ENCODE results near the gene GORASP1.

Gene GORASP1

DNA sequence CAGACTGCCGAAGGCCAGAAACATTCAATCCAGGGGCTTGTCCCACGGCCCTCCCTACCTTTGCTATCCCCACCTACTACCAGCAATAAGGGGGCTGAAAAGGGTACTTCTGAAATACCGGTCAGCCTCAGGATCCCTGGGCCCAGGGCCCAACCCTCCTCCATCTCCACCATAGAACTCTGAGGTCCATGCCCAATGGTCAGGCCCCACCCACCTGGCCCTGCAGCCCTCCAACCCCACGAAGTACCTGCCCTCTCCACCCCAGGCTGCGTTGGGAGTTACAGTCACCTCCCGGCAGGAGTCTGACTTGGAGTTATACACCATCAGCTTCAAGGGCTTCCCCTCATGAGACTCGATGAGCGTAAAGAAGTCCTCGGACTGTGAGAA, 6.9 kb downstream of the GORASP1 start:
- TF ChIP-seq ZNF133 (tag by site-specific recombination; IDR thresholded peaks at IDR 0.05) (no peak), ZNF10 (tag by site-specific recombination; IDR thresholded peaks at IDR 0.05) (no peak), ZNF830 (tag by site-specific recombination; IDR thresholded peaks at IDR 0.05; ENCODE audit: low read depth) (no peak), GLI4 (tag by site-specific recombination; IDR thresholded peaks at IDR 0.05) (no peak), ZNF624 (tag by site-specific recombination; IDR thresholded peaks at IDR 0.05) (no peak), ZNF112 (tag by site-specific recombination; IDR thresholded peaks at IDR 0.05) (no peak), GFI1B (tag by site-specific recombination; IDR thresholded peaks at IDR 0.05) (no peak), ZNF514 (tag by site-specific recombination; IDR thresholded peaks at IDR 0.05) (no peak), ZNF404 (tag by site-specific recombination; IDR thresholded peaks at IDR 0.05) (no peak), ZNF121 (tag by site-specific recombination; IDR thresholded peaks at IDR 0.05) (no peak), ZNF23 (tag by site-specific recombination; IDR thresholded peaks at IDR 0.05; ENCODE audit: borderline replicate concordance) (no peak), ZNF792 (tag by site-specific recombination; IDR thresholded peaks at IDR 0.05) (no peak), ZNF394 (tag by site-specific recombination; IDR thresholded peaks at IDR 0.05; ENCODE audit: borderline replicate concordance) (no peak)
- TF ChIP-seq, protein P1, sequence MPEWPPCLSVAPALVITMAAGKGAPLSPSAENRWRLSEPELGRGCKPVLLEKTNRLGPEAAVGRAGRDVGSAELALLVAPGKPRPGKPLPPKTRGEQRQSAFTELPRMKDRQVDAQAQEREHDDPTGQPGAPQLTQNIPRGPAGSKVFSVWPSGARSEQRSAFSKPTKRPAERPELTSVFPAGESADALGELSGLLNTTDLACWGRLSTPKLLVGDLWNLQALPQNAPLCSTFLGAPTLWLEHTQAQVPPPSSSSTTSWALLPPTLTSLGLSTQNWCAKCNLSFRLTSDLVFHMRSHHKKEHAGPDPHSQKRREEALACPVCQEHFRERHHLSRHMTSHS (tag by site-specific recombination; IDR thresholded peaks at IDR 0.05) = no peak
- ChIA-PET CTCF (interaction anchor here (0.7 to 2.4 kb wide), 3 partner anchors 23 to 188 kb away, joined by 3 to 11 read pairs (median 3); no protein-coding TSS in a partner anchor), POLR2A (no interaction called here)
- peaks cover 0 to 67% of the 10 kb centered on the region in 2 experiments; a peak in 1 of 3 replicates for H3K36me3 ChIP-seq (ENCODE audit: control insufficient read depth in 2 of 2, insufficient read depth in 1 of 2, low read length in 2 of 2)
- H3K4me1 ChIP-seq (ENCODE audit: control insufficient read depth, insufficient read depth, low read length) = no peaks in the 10 kb centered on the region
- H3K4me3 ChIP-seq (ENCODE audit: low read depth, low read length) = no peak overlapping the region
- H3K9me3 ChIP-seq (ENCODE audit: control insufficient read depth, insufficient read depth, low read depth, low read length) = no peaks in the 10 kb centered on the region
- no peak overlapping the region for H3K27ac ChIP-seq (ENCODE audit: extremely low read depth, low read depth, low read length)

GRCh38 chr3:39099738-39100499, 7.5 kb downstream of the GORASP1 start:
- TF ChIP-seq ZNF37A (tag by site-specific recombination; IDR thresholded peaks at IDR 0.05) (no peak), HOXC10 (CRISPR knock-in tag; IDR thresholded peaks at IDR 0.05) (no peak), SP2 (tag by site-specific recombination; IDR thresholded peaks at IDR 0.05) (no peak), ZNF174 (tag by site-specific recombination; IDR thresholded peaks at IDR 0.05) (no peak), HOXA7 (CRISPR knock-in tag; IDR thresholded peaks at IDR 0.05; ENCODE audit: borderline replicate concordance) (no peak)
- TF ChIP-seq, protein P2, sequence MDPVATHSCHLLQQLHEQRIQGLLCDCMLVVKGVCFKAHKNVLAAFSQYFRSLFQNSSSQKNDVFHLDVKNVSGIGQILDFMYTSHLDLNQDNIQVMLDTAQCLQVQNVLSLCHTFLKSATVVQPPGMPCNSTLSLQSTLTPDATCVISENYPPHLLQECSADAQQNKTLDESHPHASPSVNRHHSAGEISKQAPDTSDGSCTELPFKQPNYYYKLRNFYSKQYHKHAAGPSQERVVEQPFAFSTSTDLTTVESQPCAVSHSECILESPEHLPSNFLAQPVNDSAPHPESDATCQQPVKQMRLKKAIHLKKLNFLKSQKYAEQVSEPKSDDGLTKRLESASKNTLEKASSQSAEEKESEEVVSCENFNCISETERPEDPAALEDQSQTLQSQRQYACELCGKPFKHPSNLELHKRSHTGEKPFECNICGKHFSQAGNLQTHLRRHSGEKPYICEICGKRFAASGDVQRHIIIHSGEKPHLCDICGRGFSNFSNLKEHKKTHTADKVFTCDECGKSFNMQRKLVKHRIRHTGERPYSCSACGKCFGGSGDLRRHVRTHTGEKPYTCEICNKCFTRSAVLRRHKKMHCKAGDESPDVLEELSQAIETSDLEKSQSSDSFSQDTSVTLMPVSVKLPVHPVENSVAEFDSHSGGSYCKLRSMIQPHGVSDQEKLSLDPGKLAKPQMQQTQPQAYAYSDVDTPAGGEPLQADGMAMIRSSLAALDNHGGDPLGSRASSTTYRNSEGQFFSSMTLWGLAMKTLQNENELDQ (tag by site-specific recombination; IDR thresholded peaks at IDR 0.05; ENCODE audit: low read depth) = no peak
- TF ChIP-seq, protein P3, sequence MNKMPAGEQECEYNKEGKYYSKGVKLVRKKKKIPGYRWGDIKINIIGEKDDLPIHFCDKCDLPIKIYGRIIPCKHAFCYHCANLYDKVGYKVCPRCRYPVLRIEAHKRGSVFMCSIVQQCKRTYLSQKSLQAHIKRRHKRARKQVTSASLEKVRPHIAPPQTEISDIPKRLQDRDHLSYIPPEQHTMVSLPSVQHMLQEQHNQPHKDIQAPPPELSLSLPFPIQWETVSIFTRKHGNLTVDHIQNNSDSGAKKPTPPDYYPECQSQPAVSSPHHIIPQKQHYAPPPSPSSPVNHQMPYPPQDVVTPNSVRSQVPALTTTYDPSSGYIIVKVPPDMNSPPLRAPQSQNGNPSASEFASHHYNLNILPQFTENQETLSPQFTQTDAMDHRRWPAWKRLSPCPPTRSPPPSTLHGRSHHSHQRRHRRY (tag by site-specific recombination; IDR thresholded peaks at IDR 0.05) = no peak
- peaks cover 0 to 72% of the 10 kb centered on the region in 2 experiments; a peak in 1 of 3 replicates for H3K36me3 ChIP-seq (ENCODE audit: control insufficient read depth in 2 of 2, insufficient read depth in 1 of 2, low read length in 2 of 2)
- H3K9me3 ChIP-seq (ENCODE audit: control insufficient read depth, insufficient read depth, low read depth, low read length) = no peaks in the 10 kb centered on the region
- no peak overlapping the region for H3K4me3 ChIP-seq (ENCODE audit: low read depth, low read length)
- POLR2A ChIA-PET = no interaction called here
- H3K4me1 ChIP-seq (ENCODE audit: control insufficient read depth, insufficient read depth, low read length) = no peaks in the 10 kb centered on the region
- no peak overlapping the region for H3K27ac ChIP-seq (ENCODE audit: extremely low read depth, low read depth, low read length)
- CTCF ChIA-PET = interaction anchor here (0.7 kb wide), 1 partner anchor 92 kb away, joined by 3 read pairs; no protein-coding TSS in a partner anchor
